Spinal cord (tissue), 10 donors: Measurements from ENCODE around the gene CSKMT. TPM values are rescaled to one million over a fixed set of nuclear protein-coding genes. Genes with fewer than 3 reads are reported as not detected.
"Not testable (repeated sequence)": the region's sequence is repeated elsewhere in the genome, so short reads cannot be mapped to it uniquely, and the experiment has no call there.

Experiments
- DNase-seq, 6 donors: peaks; one replicate each; pipeline versions ENCODE4 v3.0.0 to v3.0.0-alpha.2; 2013 to 2015; ENCODE audit warnings: low spot score in 6 of 6, low read depth in 4 of 6
- H3K27ac ChIP-seq: one replicate; pipeline ENCODE4 v1.5.1; 2013; ENCODE audit warnings: low read depth, low read length, control low read depth
- H3K27me3 ChIP-seq: one replicate; pipeline ENCODE4 v1.6.1; 2013; ENCODE audit warnings: low read length; ENCODE audit not compliant: control insufficient read depth, insufficient read depth
- H3K36me3 ChIP-seq: one replicate; pipeline ENCODE4 v1.6.1; 2013; ENCODE audit warnings: low read length; ENCODE audit not compliant: control insufficient read depth, insufficient read depth
- H3K4me1 ChIP-seq: one replicate; pipeline ENCODE4 v1.6.1; 2013; ENCODE audit warnings: low read length; ENCODE audit not compliant: control insufficient read depth, insufficient read depth
- H3K4me3 ChIP-seq: one replicate; pipeline ENCODE4 v1.5.1; 2013; ENCODE audit warnings: low read depth, low read length, control low read depth
- H3K9me3 ChIP-seq: one replicate; pipeline ENCODE4 v1.6.1; 2013; ENCODE audit warnings: low read length; ENCODE audit not compliant: control insufficient read depth, insufficient read depth
- WGBS: methylation state at CpG from one replicate; pipeline ENCODE4 v1.1.5; 2013; ENCODE audit warnings: missing lambda C conversion rate; ENCODE audit not compliant: insufficient coverage; 5-methylcytosine and 5-hydroxymethylcytosine counted together
- polyA plus RNA-seq, 2 donors: library from polyadenylated mRNA; unstranded; fragments of 120-200 nt; gene quantifications; one replicate each; pipeline ENCODE4 v1.2.1, GENCODE V29; 2013; ENCODE audit not compliant: insufficient read length in 2 of 2
- total RNA-seq, 2 donors: library from RNA; depleted of rRNA in 1 of 2; stranded (reverse); fragments of 120-200 nt in 1 of 2; fragments of >200 nt in 1 of 2; gene quantifications; one replicate each; pipeline versions ENCODE4 v1.2.3 to v1.2.4, GENCODE V29; 2013 to 2014
- donor health status: healthy.

The CSKMT gene
- total and polyA plus RNA-seq, 4 donors = 6.0 to 13.7 (median 8.9) TPM

- WGBS = 0% methylated on average over 12 of the region's 17 CpGs
- Histone ChIP-seq H3K27ac (peak overlapping the region; percentile 92), H3K36me3 (peaks cover 46% of the 10 kb centered on the region), H3K4me3 (peak overlapping the region; percentile 79), H3K4me1 (peaks cover 43% of the 10 kb centered on the region), H3K9me3 (no peaks in the 10 kb centered on the region), H3K27me3 (no peaks in the 10 kb centered on the region)
- no peak for DNase-seq
These were observed 6.1 kb downstream of the CSKMT start for GRCh38 chr11:62671236-62671607.

- H3K36me3 ChIP-seq = peaks cover 46% of the 10 kb centered on the region
- peak within 1 kb of the TSS; percentile 79 for H3K4me3 ChIP-seq
- peaks cover 37% of the 10 kb centered on the region for H3K4me1 ChIP-seq
- peak in 5 of 6 donors; percentile 72 to 95 (median 80) for DNase-seq
- no peaks in the 10 kb centered on the region for H3K27me3 ChIP-seq
- H3K27ac ChIP-seq = peak within 1 kb of the TSS; percentile 92
- under 1% methylated on average over 59 of the region's 59 CpGs for WGBS
- H3K9me3 ChIP-seq = no peaks in the 10 kb centered on the region
These were observed 6.7 kb downstream of the CSKMT start, which contains the start of the genes LBHD1 and UQCC3 for GRCh38 chr11:62671608-62672389. Gene LBHD1 (minus strand): TSS chr11:62672267. CDS start chr11:62670031, 2,236 bp downstream. Gene UQCC3 (plus strand): TSS chr11:62671673. CDS start chr11:62671746, 73 bp downstream.

GRCh38 chr11:62673196-62673525 is 8.0 kb downstream of the CSKMT start:
- H3K9me3 ChIP-seq = no peaks in the 10 kb centered on the region
- H3K27ac ChIP-seq = no peak overlapping the region
- no peak for DNase-seq
- H3K27me3 ChIP-seq = no peaks in the 10 kb centered on the region
- no CpG with 5 or more reads among the region's 2 CpGs for WGBS
- peaks cover 35% of the 10 kb centered on the region for H3K4me1 ChIP-seq
- H3K36me3 ChIP-seq = peaks cover 48% of the 10 kb centered on the region
- no peak overlapping the region for H3K4me3 ChIP-seq

GRCh38 chr11:62675415-62675814 is 10.3 kb downstream of the CSKMT start:
- not testable (repeated sequence) for H3K27ac ChIP-seq, H3K9me3 ChIP-seq, H3K27me3 ChIP-seq, DNase-seq, H3K4me3 ChIP-seq
- peaks cover 39% of the 10 kb centered on the region for H3K36me3 ChIP-seq
- H3K4me1 ChIP-seq = peaks cover 43% of the 10 kb centered on the region
- 100% methylated on average over 3 of the region's 10 CpGs for WGBS

- peaks cover 33% of the 10 kb centered on the region for H3K4me1 ChIP-seq
- no peak overlapping the region for H3K4me3 ChIP-seq
- no peak for DNase-seq
- H3K27ac ChIP-seq = no peak overlapping the region
- no peaks in the 10 kb centered on the region for H3K27me3 ChIP-seq
- H3K36me3 ChIP-seq = peaks cover 38% of the 10 kb centered on the region
- 63% methylated on average over 6 of the region's 6 CpGs for WGBS
- H3K9me3 ChIP-seq = no peaks in the 10 kb centered on the region
These were observed 11.6 kb downstream of the CSKMT start for GRCh38 chr11:62676698-62677097.

- Histone ChIP-seq H3K36me3 (peaks cover 35% of the 10 kb centered on the region), H3K4me3 (no peak overlapping the region), H3K9me3 (no peaks in the 10 kb centered on the region), H3K4me1 (peaks cover 29% of the 10 kb centered on the region), H3K27me3 (no peaks in the 10 kb centered on the region), H3K27ac (no peak overlapping the region)
- no peak for DNase-seq
- 83% methylated on average over 2 of the region's 6 CpGs for WGBS
These were observed 12.0 kb downstream of the CSKMT start for GRCh38 chr11:62677156-62677555.

GRCh38 chr11:62677714-62678113 is 12.6 kb downstream of the CSKMT start:
- WGBS = 90% methylated on average over 9 of the region's 15 CpGs
- H3K36me3 ChIP-seq = peaks cover 30% of the 10 kb centered on the region
- peaks cover 23% of the 10 kb centered on the region for H3K4me1 ChIP-seq
- no peak for DNase-seq
- H3K27ac ChIP-seq = no peak overlapping the region
- H3K27me3 ChIP-seq = no peaks in the 10 kb centered on the region
- H3K4me3 ChIP-seq = no peak overlapping the region
- no peaks in the 10 kb centered on the region for H3K9me3 ChIP-seq

- DNase-seq = no peak
- 17% methylated on average over 3 of the region's 16 CpGs for WGBS
- Histone ChIP-seq H3K27me3 (no peaks in the 10 kb centered on the region), H3K9me3 (no peaks in the 10 kb centered on the region), H3K4me3 (peak overlapping the region; percentile 99), H3K36me3 (peaks cover 27% of the 10 kb centered on the region), H3K27ac (peak overlapping the region; percentile 93), H3K4me1 (peaks cover 20% of the 10 kb centered on the region)
These were observed 13.3 kb downstream of the CSKMT start for GRCh38 chr11:62678433-62678769.

- peak in 5 of 6 donors; percentile 73 to 97 (median 87) for DNase-seq
- H3K4me3 ChIP-seq = peak within 1 kb of the TSS; percentile 99
- H3K4me1 ChIP-seq = peaks cover 20% of the 10 kb centered on the region
- no peaks in the 10 kb centered on the region for H3K9me3 ChIP-seq
- peaks cover 23% of the 10 kb centered on the region for H3K36me3 ChIP-seq
- no peaks in the 10 kb centered on the region for H3K27me3 ChIP-seq
- peak within 1 kb of the TSS; percentile 93 for H3K27ac ChIP-seq
- WGBS = 2% methylated on average over 49 of the region's 55 CpGs
These were observed 13.9 kb downstream of the CSKMT start, which contains the start of gene UBXN1 for GRCh38 chr11:62678770-62679696. Gene UBXN1 (minus strand): TSS chr11:62679073. CDS start chr11:62678923, 150 bp downstream.
